HAP-1 (cell line): Measurements from ENCODE around the gene PCDH19.

ENCODE experiments used
- DNase-seq, 2 experiments: peaks; one replicate each; pipeline ENCODE4 v3.0.0-alpha.2; 2016 to 2020; ENCODE audit warnings: low spot score in 2 of 2
- H3K27me3 ChIP-seq: fragments of 250-450 bp; sonication (Bioruptor Pico); 2 replicates; pipeline ENCODE4 v1.5.1; 2020; ENCODE audit warnings: low read depth, mild to moderate bottlenecking, moderate library complexity
- H3K36me3 ChIP-seq: fragments of 250-450 bp; sonication (Bioruptor Pico); replicated peaks from 2 replicates; pipeline ENCODE4 v1.5.1; 2020; ENCODE audit warnings: mild to moderate bottlenecking
- H3K4me1 ChIP-seq: fragments of 250-450 bp; sonication (Bioruptor Pico); 2 replicates; pipeline ENCODE4 v1.5.1; 2020; ENCODE audit warnings: mild to moderate bottlenecking
- H3K4me3 ChIP-seq: fragments of 250-450 bp; sonication (Bioruptor Pico); 2 replicates; pipeline ENCODE4 v1.5.1; 2020; ENCODE audit warnings: mild to moderate bottlenecking, moderate library complexity
- H3K9me3 ChIP-seq: fragments of 250-450 bp; sonication (Bioruptor Pico); 2 replicates; pipeline ENCODE4 v1.5.1; 2020; ENCODE audit warnings: mild to moderate bottlenecking, moderate library complexity
- in situ Hi-C: fragments of 300-500 bp; cut with MboI; formaldehyde crosslinking; loops from 3 replicates; pipeline ENCODE4 v1.14.3; 2020; ENCODE audit warnings: low sequenced_read_pairs, inconsistent platforms, mixed read lengths

The PCDH19 gene

DNA sequence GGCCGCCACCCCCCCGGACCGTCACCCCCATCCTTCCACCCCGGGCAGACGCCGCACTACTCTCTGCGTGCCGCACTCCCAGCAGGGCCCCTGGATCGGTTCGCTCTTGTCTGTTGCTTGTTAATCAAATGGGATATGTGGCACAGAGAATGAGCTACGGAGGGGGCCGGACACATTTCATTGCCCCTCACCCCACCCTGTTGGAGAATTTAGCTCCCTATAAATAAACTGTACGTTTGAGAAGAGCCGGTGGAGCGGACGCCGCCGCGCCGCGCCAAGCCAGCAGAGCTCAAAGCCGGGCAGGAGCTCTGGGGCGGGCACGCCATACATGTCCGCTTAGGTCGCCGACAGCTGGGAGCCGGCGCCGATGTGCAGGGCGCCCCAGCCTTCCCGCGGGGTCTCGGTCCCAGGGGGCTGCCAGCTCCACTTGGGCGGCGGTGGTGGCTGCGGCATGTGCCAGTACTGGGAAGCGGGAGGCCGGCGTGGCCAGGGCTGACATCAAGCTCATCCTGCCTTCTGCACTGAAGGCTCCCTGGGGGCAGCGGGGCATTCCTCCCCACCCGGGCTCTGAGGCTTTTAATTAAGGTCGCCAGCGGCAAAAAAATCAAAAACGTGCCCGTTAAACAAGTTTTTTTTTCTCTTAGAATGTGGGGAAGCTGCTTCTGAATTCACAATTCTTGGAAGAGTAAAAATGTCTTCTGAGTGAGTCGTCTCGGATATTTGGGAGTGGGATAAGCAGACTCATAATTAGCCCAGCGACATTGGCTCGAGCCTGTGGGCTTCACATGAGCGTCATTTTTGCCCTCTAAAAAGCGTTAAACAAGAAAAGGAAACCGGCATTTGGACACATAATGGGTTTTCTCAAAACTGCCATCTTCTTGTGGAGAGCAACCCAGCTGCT lies 1.1 kb upstream of the PCDH19 start:
- H3K9me3 ChIP-seq = no peaks in the 10 kb centered on the region
- in situ Hi-C loops = no loop called here
- H3K27me3 ChIP-seq = peaks cover 28% of the 10 kb centered on the region
- H3K4me3 ChIP-seq = no peak overlapping the region
- DNase-seq = no peak
- peaks cover 4% of the 10 kb centered on the region for H3K4me1 ChIP-seq
- H3K36me3 ChIP-seq = no peaks in the 10 kb centered on the region

GRCh38 chrX:100408713-100409609 lies 1.1 kb downstream of the PCDH19 start:
- H3K4me1 ChIP-seq = peaks cover 22% of the 10 kb centered on the region
- peaks cover 23% of the 10 kb centered on the region for H3K27me3 ChIP-seq
- no peaks in the 10 kb centered on the region for H3K9me3 ChIP-seq
- peak overlapping the region; percentile 39 for H3K4me3 ChIP-seq
- H3K36me3 ChIP-seq = no peaks in the 10 kb centered on the region
- DNase-seq = no peak
- in situ Hi-C loops = no loop called here

GRCh38 chrX:100407784-100408712 lies 2.0 kb downstream of the PCDH19 start:
- Histone ChIP-seq H3K4me3 (no peak overlapping the region), H3K9me3 (no peaks in the 10 kb centered on the region), H3K27me3 (peaks cover 23% of the 10 kb centered on the region), H3K4me1 (peaks cover 25% of the 10 kb centered on the region), H3K36me3 (no peaks in the 10 kb centered on the region)
- in situ Hi-C loops = no loop called here
- DNase-seq = no peak

DNA sequence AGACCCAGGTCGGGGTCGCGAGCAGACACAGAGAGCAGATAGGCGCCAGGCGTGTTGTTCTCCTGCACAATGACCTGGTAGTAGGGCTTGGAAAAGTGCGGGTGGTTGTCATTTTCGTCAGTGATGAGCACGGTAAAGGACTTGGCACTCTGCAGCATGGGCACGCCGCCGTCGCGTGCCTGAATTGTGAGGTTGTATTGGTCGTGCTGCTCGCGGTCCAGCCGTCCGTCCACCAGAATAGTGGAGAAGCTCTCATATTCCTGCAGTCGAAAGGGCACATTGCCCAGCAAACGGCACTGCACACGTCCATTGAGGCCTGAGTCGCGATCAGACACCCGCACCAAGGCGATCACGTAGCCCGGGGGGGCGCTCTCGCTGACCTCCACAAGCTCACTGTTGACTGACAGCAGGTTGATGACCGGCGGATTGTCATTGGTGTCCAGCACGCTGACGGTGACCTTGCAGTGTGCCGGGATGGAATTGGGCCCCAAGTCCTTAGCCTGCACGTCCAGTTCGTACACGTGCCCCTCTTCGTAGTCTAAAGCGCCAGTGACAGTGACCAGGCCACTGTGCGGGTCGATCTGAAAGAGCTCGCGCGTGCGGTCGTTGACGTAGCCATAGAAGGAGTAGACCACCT lies 2.8 kb downstream of the PCDH19 start:
- H3K4me1 ChIP-seq = peaks cover 22% of the 10 kb centered on the region
- in situ Hi-C loops = no loop called here
- H3K36me3 ChIP-seq = no peaks in the 10 kb centered on the region
- DNase-seq = no peak
- H3K9me3 ChIP-seq = no peaks in the 10 kb centered on the region
- H3K27me3 ChIP-seq = peaks cover 20% of the 10 kb centered on the region
- no peak overlapping the region for H3K4me3 ChIP-seq

DNA sequence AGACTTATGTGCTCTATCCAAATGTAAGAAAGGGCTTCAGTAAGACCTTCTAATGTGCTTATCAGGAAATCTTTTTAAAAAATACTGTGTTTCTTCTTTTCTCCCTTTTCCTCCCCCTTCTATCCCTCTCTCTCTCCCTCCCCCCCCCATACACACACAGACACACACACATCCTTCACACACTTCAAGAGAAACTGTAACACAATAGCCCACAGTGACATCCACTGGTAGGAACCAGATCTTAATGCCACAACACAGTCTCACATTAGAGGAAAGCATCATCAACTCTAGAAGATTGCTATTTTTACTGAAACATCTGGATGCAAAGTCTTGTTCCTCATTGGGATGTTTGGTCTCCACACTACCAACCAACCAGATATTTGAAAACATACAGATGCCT lies 4.6 kb downstream of the PCDH19 start:
- no peak for DNase-seq
- H3K27me3 ChIP-seq = peaks cover 8% of the 10 kb centered on the region
- in situ Hi-C loops = no loop called here

DNA sequence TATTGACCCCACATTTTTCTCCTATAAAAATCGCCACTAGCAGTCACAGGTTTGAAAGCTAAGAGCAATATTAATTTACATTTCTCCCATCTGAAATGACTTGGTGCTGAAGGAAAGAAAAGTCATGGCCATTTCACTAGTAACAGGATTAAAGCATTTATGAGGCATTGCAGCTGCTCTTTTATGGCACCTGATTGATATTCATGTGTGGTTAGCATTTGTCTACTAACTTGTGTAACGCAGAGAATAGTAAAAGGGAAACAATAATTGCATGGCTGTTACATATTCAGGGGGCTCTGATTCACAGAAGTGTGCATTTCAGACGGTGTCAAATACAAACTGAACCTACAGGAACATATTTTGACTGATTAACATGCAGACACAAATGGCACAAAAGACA lies 5.2 kb downstream of the PCDH19 start:
- Histone ChIP-seq H3K9me3 (no peaks in the 10 kb centered on the region), H3K4me3 (no peak overlapping the region), H3K27me3 (peaks cover 10% of the 10 kb centered on the region), H3K36me3 (no peaks in the 10 kb centered on the region), H3K4me1 (peaks cover 22% of the 10 kb centered on the region)
- in situ Hi-C loops = no loop called here
- peak; percentile 21 to 90 for DNase-seq

More for the DNA sequence above, 4.6 kb downstream of the PCDH19 start:
- no peak overlapping the region for H3K4me3 ChIP-seq
- peaks cover 22% of the 10 kb centered on the region for H3K4me1 ChIP-seq
- H3K9me3 ChIP-seq = no peaks in the 10 kb centered on the region
- no peaks in the 10 kb centered on the region for H3K36me3 ChIP-seq

- Histone ChIP-seq H3K4me1 (no peaks in the 10 kb centered on the region), H3K4me3 (no peak overlapping the region), H3K27me3 (peaks cover 16% of the 10 kb centered on the region; the same call in 1 of the 2 replicates), H3K36me3 (no peaks in the 10 kb centered on the region), H3K9me3 (no peaks in the 10 kb centered on the region)
- DNase-seq = no peak
- in situ Hi-C loops = no loop called here
Measured at GRCh38 chrX:100395781-100396180, 14.3 kb downstream of the PCDH19 start.

GRCh38 chrX:100381619-100382018 lies 28.5 kb downstream of the PCDH19 start:
- Histone ChIP-seq H3K36me3 (no peaks in the 10 kb centered on the region), H3K4me1 (no peaks in the 10 kb centered on the region), H3K9me3 (no peaks in the 10 kb centered on the region), H3K27me3 (no peaks in the 10 kb centered on the region), H3K4me3 (no peak overlapping the region)
- DNase-seq = no peak
- in situ Hi-C loops = no loop called here

- no peaks in the 10 kb centered on the region for H3K9me3 ChIP-seq
- H3K27me3 ChIP-seq = no peaks in the 10 kb centered on the region
- no peaks in the 10 kb centered on the region for H3K36me3 ChIP-seq
- DNase-seq = peak; percentile 15 to 59
- in situ Hi-C loops = no loop called here
- no peaks in the 10 kb centered on the region for H3K4me1 ChIP-seq
- no peak overlapping the region for H3K4me3 ChIP-seq
Measured at GRCh38 chrX:100379388-100379986, 30.6 kb downstream of the PCDH19 start.

DNA sequence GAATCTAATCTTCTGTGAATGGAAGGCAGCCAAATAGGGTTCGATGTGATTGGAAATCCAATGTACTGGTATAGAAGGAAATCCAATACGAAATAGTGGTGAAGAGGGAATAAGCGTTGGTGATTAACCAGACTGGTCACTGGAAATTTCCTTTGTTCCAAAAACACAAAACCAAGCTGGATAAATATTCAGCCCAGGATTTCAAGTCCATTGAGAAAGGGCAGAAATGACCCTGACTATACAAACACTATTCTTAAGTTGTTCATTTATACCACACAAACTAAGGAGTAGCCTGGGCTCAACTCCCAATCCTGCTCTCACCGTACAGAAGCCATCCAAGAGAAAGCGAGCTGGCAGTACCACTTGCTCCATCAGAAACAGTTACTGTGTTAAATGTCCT lies 32.2 kb downstream of the PCDH19 start:
- H3K27me3 ChIP-seq = no peaks in the 10 kb centered on the region

DNA sequence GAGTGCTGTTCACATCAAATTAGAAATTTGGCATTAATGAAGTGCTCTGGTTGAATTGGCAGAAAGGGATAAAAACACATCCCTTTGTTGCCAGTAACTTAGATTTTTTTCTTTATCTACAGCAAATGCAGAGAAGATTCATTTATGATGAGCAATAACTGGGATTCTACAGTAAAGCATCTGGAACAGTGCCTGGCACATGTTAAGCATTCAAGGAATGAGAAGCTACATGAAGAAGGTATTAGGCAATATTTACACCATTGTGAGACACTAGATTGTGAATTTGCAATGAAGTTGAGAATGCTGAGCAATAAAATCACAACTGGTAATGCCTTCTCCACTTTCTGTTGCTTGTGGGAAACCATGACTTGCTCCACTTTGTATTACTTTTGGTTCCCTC lies 33.5 kb downstream of the PCDH19 start:
- H3K36me3 ChIP-seq = no peaks in the 10 kb centered on the region
- no peak overlapping the region for H3K4me3 ChIP-seq
- H3K27me3 ChIP-seq = no peaks in the 10 kb centered on the region
- in situ Hi-C loops = no loop called here
- H3K4me1 ChIP-seq = no peaks in the 10 kb centered on the region
- no peaks in the 10 kb centered on the region for H3K9me3 ChIP-seq
- DNase-seq = no peak

More for the DNA sequence above, 32.2 kb downstream of the PCDH19 start:
- no peaks in the 10 kb centered on the region for H3K4me1 ChIP-seq
- H3K9me3 ChIP-seq = no peaks in the 10 kb centered on the region
- H3K36me3 ChIP-seq = no peaks in the 10 kb centered on the region
- H3K4me3 ChIP-seq = no peak overlapping the region
- DNase-seq = no peak
- in situ Hi-C loops = no loop called here

- no peaks in the 10 kb centered on the region for H3K9me3 ChIP-seq
- no peaks in the 10 kb centered on the region for H3K4me1 ChIP-seq
- H3K27me3 ChIP-seq = no peaks in the 10 kb centered on the region
Measured at GRCh38 chrX:100373673-100374072, 36.4 kb downstream of the PCDH19 start.

More at GRCh38 chrX:100373673-100374072, 36.4 kb downstream of the PCDH19 start:
- in situ Hi-C loops = no loop called here
- Histone ChIP-seq H3K36me3 (no peaks in the 10 kb centered on the region), H3K4me3 (no peak overlapping the region)
- no peak for DNase-seq
